ENCODE data around the gene WNT7A. TPM values are rescaled to one million over a fixed set of nuclear protein-coding genes. Genes with fewer than 3 reads are reported as not detected.

WNT7A gene
- total RNA-seq, 4 donors from 2014 or later: 0.09 to 0.91 (median 0.73) TPM; not detected in 1

DNA sequence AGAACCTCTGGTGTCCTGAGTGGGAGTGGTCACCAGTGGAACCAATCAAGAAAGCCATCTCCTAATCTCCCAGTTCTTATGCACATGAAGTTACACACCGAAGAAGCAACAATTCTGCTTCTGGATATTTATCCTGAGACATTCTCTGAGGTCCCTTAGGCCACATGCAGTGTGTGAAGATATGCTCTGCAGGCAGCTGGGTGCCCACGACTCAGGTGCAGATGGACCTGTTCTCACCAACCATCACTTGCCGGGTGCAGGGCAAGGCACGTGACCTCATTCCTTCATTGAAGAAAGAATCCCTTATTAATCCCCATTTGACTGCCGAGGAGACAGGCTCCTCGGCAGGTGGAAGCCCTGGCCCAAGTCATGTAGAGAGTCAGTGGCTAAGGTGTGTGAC is 79.8 kb downstream of the WNT7A start:
- no peaks in the 10 kb centered on the region for H3K9me3 ChIP-seq
- WGBS, 2 donors: 64 to 81% methylated on average over 2 to 6 of the region's 6 CpGs
- intact Hi-C loops (cut with DNase I): no loop called here

DNA sequence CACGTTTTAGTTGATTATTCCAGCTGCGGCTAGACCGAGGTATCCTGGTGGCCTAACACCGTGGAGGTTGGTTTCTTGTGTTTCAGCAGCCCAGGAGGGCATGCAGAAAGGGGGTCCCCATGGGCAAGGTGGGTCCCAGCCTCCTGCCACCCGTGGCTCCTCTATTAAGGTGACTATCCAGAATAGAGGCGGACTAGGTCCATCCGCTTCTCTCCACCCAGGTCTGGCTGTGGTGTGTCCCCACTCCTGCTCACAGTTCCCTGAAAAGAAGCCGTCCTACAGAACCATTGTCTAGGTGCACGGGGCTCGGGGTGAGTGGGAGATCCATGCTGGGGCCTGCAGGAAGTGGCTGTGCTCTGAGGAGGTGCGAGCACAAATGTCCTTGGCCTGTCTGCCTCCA is 81.5 kb downstream of the WNT7A start:
- WGBS, 2 donors: 80 to 82% methylated on average over 7 to 8 of the region's 11 CpGs
- TF ChIP-seq POLR2A (IDR thresholded peaks at IDR 0.05): no peak
- TF ChIP-seq, protein P1, sequence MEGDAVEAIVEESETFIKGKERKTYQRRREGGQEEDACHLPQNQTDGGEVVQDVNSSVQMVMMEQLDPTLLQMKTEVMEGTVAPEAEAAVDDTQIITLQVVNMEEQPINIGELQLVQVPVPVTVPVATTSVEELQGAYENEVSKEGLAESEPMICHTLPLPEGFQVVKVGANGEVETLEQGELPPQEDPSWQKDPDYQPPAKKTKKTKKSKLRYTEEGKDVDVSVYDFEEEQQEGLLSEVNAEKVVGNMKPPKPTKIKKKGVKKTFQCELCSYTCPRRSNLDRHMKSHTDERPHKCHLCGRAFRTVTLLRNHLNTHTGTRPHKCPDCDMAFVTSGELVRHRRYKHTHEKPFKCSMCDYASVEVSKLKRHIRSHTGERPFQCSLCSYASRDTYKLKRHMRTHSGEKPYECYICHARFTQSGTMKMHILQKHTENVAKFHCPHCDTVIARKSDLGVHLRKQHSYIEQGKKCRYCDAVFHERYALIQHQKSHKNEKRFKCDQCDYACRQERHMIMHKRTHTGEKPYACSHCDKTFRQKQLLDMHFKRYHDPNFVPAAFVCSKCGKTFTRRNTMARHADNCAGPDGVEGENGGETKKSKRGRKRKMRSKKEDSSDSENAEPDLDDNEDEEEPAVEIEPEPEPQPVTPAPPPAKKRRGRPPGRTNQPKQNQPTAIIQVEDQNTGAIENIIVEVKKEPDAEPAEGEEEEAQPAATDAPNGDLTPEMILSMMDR (IDR thresholded peaks at IDR 0.05): no peak
- Histone ChIP-seq H3K4me3 (no peak overlapping the region), H3K27me3 (peaks cover 0 to 68% (median 0%) of the 10 kb centered on the region in 4 donors), H3K4me1 (peaks cover 0 to 6% (median 0%) of the 10 kb centered on the region in 3 donors), H3K27ac (no peak overlapping the region), H3K9me3 (no peaks in the 10 kb centered on the region), H3K36me3 (no peaks in the 10 kb centered on the region)
- no peak for DNase-seq
- intact Hi-C loops (cut with DNase I): no loop called here

More for the DNA sequence above, 79.8 kb downstream of the WNT7A start:
- TF ChIP-seq, protein P1 (IDR thresholded peaks at IDR 0.05): no peak
- TF ChIP-seq POLR2A (IDR thresholded peaks at IDR 0.05): no peak
- Histone ChIP-seq H3K27ac (no peak overlapping the region), H3K4me3 (no peak overlapping the region), H3K4me1 (peaks cover 0 to 6% (median 0%) of the 10 kb centered on the region in 3 donors), H3K27me3 (peaks cover 0 to 52% (median 0%) of the 10 kb centered on the region in 4 donors), H3K36me3 (no peaks in the 10 kb centered on the region)
- no peak for DNase-seq

DNA sequence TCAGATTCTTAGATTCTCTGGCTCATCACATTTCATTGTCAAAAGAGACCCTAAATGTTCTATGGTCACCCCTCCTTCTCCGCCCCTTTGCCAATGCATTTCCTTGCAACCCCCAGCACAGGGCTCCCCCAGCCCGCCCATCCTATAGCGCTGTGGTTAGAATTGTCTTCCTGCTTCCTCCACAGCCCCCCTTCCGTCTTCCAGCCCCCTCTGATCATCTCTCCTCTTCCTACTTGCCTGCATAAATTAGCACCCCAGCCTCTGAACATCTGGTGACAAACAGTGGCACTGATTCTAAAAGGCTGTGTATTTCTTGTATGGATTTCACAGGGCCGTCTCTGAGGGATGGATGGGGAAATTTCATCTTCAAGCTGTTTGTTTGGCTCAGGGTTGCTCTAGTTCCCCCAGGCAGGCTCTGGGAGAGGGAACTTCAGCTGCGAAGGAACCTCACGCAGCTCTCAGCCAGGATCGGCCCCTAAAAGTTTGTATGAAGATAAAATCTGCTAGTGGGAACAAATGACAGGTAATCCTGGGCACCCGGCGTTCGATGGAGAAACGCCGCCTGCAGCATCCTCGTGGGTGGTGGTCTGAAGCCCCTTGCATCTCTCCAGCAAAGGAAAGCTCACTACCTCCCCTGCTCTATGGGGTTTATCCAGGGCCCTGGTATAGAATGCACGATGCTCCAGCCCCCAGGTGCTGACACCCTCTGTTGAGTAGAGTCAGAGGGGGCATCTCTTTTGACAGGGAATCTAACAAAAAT is 83.0 kb downstream of the WNT7A start:
- Histone ChIP-seq H3K4me1 (peaks cover 0 to under 1% (median 0%) of the 10 kb centered on the region in 3 donors), H3K27ac (no peak overlapping the region), H3K36me3 (no peaks in the 10 kb centered on the region), H3K9me3 (no peaks in the 10 kb centered on the region), H3K27me3 (peaks cover 0 to 83% (median 0%) of the 10 kb centered on the region in 4 donors), H3K4me3 (no peak overlapping the region)
- WGBS, 2 donors: 55 to 67% methylated on average over 15 of the region's 15 CpGs
- intact Hi-C loops (cut with DNase I): no loop called here
- no peak for DNase-seq
- no peak for TF ChIP-seq POLR2A (IDR thresholded peaks at IDR 0.05)
- TF ChIP-seq, protein P1 (IDR thresholded peaks at IDR 0.05): no peak

DNA sequence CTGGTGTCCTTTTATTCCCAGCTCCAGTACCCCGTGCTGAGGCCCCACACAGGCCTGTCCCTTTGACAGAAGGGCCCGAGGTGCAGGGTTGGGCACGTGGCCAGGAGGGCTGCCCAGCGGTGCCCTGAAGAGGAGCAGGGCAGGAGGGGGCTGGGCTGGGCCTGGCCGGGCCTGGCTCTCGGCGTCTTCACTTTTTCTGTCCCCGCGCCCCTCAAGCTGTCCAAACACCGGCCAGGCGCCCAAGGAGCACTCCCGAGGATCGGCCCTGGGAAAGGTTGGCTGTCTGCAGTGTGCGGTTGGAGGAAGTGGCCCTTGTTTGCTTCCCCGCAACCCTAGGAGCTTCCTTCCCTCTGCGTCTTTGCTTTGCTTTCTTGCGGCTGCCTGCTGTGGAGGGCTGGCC is 84.1 kb downstream of the WNT7A start:
- Histone ChIP-seq H3K4me1 (no peaks in the 10 kb centered on the region), H3K36me3 (no peaks in the 10 kb centered on the region), H3K27ac (no peak overlapping the region), H3K27me3 (peaks cover 0 to 86% (median 0%) of the 10 kb centered on the region in 4 donors), H3K4me3 (no peak overlapping the region), H3K9me3 (no peaks in the 10 kb centered on the region)
- WGBS, 2 donors: 72% methylated on average over 13 of the region's 17 CpGs; no CpG with 5 or more reads in 1 of the 2 donors
- TF ChIP-seq POLR2A (IDR thresholded peaks at IDR 0.05): no peak
- TF ChIP-seq, protein P1 (IDR thresholded peaks at IDR 0.05): no peak
- DNase-seq: no peak
- intact Hi-C loops (cut with DNase I): no loop called here

DNA sequence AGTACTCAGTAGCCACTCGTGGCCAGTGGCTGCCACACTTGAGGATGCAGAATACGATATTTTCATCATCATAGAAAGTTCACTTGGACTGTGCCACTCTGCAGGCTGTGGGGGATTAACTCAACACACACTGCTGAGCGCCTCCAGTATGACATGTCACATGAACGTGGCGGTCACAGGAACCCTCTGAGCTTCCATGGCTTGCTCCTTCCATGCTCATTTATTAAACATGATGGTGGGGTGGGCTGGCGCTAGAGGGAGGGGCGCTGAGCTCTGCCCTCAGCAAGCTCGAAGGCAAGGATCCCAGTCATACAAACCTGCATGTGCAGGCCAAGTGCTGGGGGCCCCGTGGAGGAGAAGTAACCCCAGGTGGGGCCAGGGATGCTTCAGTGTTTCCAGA is 85.5 kb downstream of the WNT7A start:
- peaks cover 0 to 91% (median 0%) of the 10 kb centered on the region in 4 donors for H3K27me3 ChIP-seq
- H3K4me1 ChIP-seq: no peaks in the 10 kb centered on the region
- H3K9me3 ChIP-seq: no peaks in the 10 kb centered on the region
- no peak overlapping the region for H3K27ac ChIP-seq
- H3K36me3 ChIP-seq: no peaks in the 10 kb centered on the region
- DNase-seq: no peak
- TF ChIP-seq, protein P1 (IDR thresholded peaks at IDR 0.05): no peak
- no peak for TF ChIP-seq POLR2A (IDR thresholded peaks at IDR 0.05)
- intact Hi-C loops (cut with DNase I): no loop called here
- H3K4me3 ChIP-seq: no peak overlapping the region
- 82 to 84% methylated on average over 4 to 7 of the region's 9 CpGs for WGBS, 2 donors

All from esophagus squamous epithelium (tissue), 5 donors.